Small intestine (tissue), 7 donors: Measurements from ENCODE around the gene FUT8. TPM values are rescaled to one million over a fixed set of nuclear protein-coding genes. Genes with fewer than 3 reads are reported as not detected.
"Not testable (repeated sequence)": the region's sequence is repeated elsewhere in the genome, so short reads cannot be mapped to it uniquely, and the experiment has no call there.

ENCODE experiments used
- DNase-seq, 2 donors: peaks; one replicate each; pipeline versions ENCODE4 v3.0.0 to v3.0.0-alpha.2; 2013
- FAIRE-seq: peaks from 2 replicates; lab custom pipeline; 2012; peaks lifted over from hg19 to GRCh38; lab: Jason Lieb, UNC
- H3K27ac ChIP-seq, 3 donors: one replicate each; pipeline ENCODE4 v1.5.1; 2013; ENCODE audit warnings: low read length in 2 of 3, mild to moderate bottlenecking in 2 of 3, control low read depth in 1 of 3, inconsistent platforms in 1 of 3, low read depth in 1 of 3, moderate library complexity in 1 of 3
- H3K27me3 ChIP-seq, 3 donors: one replicate each; pipeline ENCODE4 v1.6.1; 2013; ENCODE audit warnings: low read length in 3 of 3, inconsistent platforms in 1 of 3; ENCODE audit not compliant: control insufficient read depth in 3 of 3, insufficient read depth in 3 of 3
- H3K36me3 ChIP-seq, 3 donors: one replicate each; pipeline ENCODE4 v1.6.1; 2013; ENCODE audit warnings: low read length in 3 of 3, inconsistent platforms in 1 of 3, low read depth in 1 of 3, mild to moderate bottlenecking in 1 of 3, moderate library complexity in 1 of 3; ENCODE audit not compliant: control insufficient read depth in 3 of 3, insufficient read depth in 2 of 3
- H3K4me1 ChIP-seq, 3 donors: one replicate each; pipeline ENCODE4 v1.6.1; 2013; ENCODE audit warnings: low read length in 2 of 3, inconsistent platforms in 1 of 3, low read depth in 1 of 3, mild to moderate bottlenecking in 1 of 3, moderate library complexity in 1 of 3; ENCODE audit not compliant: control insufficient read depth in 3 of 3, insufficient read depth in 2 of 3
- H3K4me3 ChIP-seq, 3 donors: one replicate each; pipeline ENCODE4 v1.5.1; 2013; ENCODE audit warnings: low read length in 3 of 3, control low read depth in 1 of 3, inconsistent platforms in 1 of 3, low read depth in 1 of 3, mild to moderate bottlenecking in 1 of 3, moderate library complexity in 1 of 3
- H3K9me3 ChIP-seq, 2 donors: one replicate each; pipeline ENCODE4 v1.6.1; 2013; ENCODE audit warnings: low read depth in 1 of 2, low read length in 1 of 2; ENCODE audit not compliant: control insufficient read depth in 2 of 2, insufficient read depth in 1 of 2
- WGBS, 3 donors: extraction: QIAGEN DNeasy Blood & Tissue Kit; methylation state at CpG; one replicate each; pipeline ENCODE4 v1.1.7; 2013; 5-methylcytosine and 5-hydroxymethylcytosine counted together
- polyA plus RNA-seq, 4 donors: library from polyadenylated mRNA; stranded (reverse) in 3 of 4; unstranded in 1 of 4; fragments of 200-250 nt in 3 of 4; fragments of 120-200 nt in 1 of 4; gene quantifications; one replicate each; pipeline versions ENCODE4 v1.2.1 to v1.2.3, GENCODE V29; 2013
- donor health status: healthy with polysubstance abuse.
- donor health status: control.
- donor health status: control.
- donor health status: Bipolar disorder and iron deficiency.
- donor health status: healthy.

Gene FUT8
- polyA plus RNA-seq, 4 donors = 4.7 to 81.3 (median 28.6) TPM

- DNase-seq (no peak), FAIRE-seq (no peak)
- 33 to 56% (median 48%) methylated on average over 1 of the region's 1 CpG for WGBS, 3 donors
- peaks cover 0 to 6% (median 3%) of the 10 kb centered on the region in 3 donors for H3K36me3 ChIP-seq
- H3K9me3 ChIP-seq = peaks cover 0 to 2% of the 10 kb centered on the region in 2 donors
- no peak overlapping the region for H3K27ac ChIP-seq
- H3K4me3 ChIP-seq = no peak overlapping the region
- H3K27me3 ChIP-seq = no peaks in the 10 kb centered on the region
- no peaks in the 10 kb centered on the region for H3K4me1 ChIP-seq
Observed at GRCh38 chr14:65631040-65631439, 218.5 kb downstream of the FUT8 start.

GRCh38 chr14:65632487-65632886 lies 220.0 kb downstream of the FUT8 start:
- no peak for DNase-seq
- H3K4me1 ChIP-seq = no peaks in the 10 kb centered on the region
- H3K36me3 ChIP-seq = peaks cover 0 to 6% (median under 1%) of the 10 kb centered on the region in 3 donors
- no peak overlapping the region for H3K4me3 ChIP-seq
- WGBS, 3 donors = 95 to 100% (median 97%) methylated on average over 1 of the region's 1 CpG
- H3K27me3 ChIP-seq = no peaks in the 10 kb centered on the region
- FAIRE-seq = no peak
- no peak overlapping the region for H3K27ac ChIP-seq
- peaks cover 0 to under 1% of the 10 kb centered on the region in 2 donors for H3K9me3 ChIP-seq

GRCh38 chr14:65633666-65634065 lies 221.1 kb downstream of the FUT8 start:
- H3K27ac ChIP-seq, FAIRE-seq, H3K4me3 ChIP-seq, H3K27me3 ChIP-seq, H3K9me3 ChIP-seq, H3K4me1 ChIP-seq, DNase-seq, H3K36me3 ChIP-seq: not testable (repeated sequence)
- 99 to 100% (median 100%) methylated on average over 11 to 26 of the region's 26 CpGs for WGBS, 3 donors

DNA sequence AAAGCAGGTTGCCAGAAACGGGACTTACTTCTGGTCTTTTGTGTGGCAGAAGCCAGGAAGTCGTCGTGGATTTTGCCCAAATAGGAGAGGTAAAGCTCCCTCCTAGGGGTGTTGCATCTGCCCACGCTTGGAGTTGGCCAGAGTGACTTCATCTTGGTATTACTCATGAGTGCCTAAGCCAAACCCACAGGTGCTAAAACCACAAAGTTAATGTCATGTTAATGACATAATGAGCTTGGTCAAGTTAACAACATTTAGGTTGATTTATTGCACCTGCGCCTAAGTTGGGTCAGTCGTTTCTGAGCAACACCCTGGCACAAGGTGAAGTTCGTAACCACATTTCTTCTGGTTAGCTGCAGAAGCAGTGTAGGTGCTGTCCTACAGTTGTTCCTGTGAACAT lies 225.2 kb downstream of the FUT8 start:
- DNase-seq = peak in 1 of 2 donors; percentile 18
- no peak overlapping the region for H3K27ac ChIP-seq
- FAIRE-seq = no peak

DNA sequence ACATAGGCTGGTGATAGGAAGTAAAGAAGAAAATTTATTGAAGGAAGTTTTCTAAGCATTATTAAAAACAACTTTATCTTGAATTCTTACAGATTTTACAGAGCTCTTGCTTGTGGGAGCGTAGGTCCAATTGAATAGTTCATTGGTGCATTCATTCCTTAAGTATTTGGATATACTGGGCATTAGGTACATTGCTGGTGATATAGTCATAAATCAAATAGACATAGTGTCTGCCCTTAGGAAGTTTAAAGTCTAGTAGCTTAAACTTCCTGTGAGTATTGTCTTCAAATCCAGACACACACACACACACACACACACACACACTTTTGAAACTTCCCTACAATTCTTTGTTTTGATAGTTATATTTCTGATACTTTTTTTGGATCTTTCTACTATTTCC lies 226.7 kb downstream of the FUT8 start:
- 57 to 97% (median 85%) methylated on average over 1 of the region's 1 CpG for WGBS, 3 donors
- Histone ChIP-seq H3K4me3 (no peak overlapping the region), H3K9me3 (no peaks in the 10 kb centered on the region), H3K36me3 (no peaks in the 10 kb centered on the region), H3K27ac (no peak overlapping the region), H3K4me1 (peaks cover 0 to 2% (median 0%) of the 10 kb centered on the region in 3 donors), H3K27me3 (no peaks in the 10 kb centered on the region)
- no peak for FAIRE-seq
- peak in 1 of 2 donors; percentile 40 for DNase-seq

More for the DNA sequence above, 225.2 kb downstream of the FUT8 start:
- Histone ChIP-seq H3K4me1 (peaks cover 0 to 2% (median 0%) of the 10 kb centered on the region in 3 donors), H3K27me3 (no peaks in the 10 kb centered on the region), H3K36me3 (no peaks in the 10 kb centered on the region), H3K4me3 (no peak overlapping the region), H3K9me3 (no peaks in the 10 kb centered on the region)
- 66 to 72% (median 70%) methylated on average over 7 of the region's 7 CpGs for WGBS, 3 donors

DNA sequence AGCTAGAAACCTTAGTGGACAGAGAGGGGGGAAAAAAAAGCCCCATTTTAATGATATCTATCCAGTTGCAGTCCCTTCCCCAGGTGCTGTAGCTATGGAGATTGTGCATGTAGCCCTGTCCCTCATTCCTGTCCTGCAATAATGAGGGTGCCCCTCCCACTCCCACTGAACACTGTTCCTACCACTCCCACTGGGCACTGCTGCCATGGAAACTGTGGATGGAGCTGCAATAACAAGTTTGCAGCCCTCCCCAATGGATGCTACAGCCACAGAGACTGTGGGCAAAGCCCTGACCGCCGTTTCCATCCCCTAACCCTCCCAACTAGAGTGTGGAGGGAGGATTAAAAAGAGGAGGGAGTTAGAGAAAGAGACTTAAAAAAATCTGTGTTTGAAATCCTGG lies 238.3 kb downstream of the FUT8 start:
- no peak for DNase-seq
- Histone ChIP-seq H3K27ac (no peak overlapping the region), H3K36me3 (peaks cover 3 to 9% (median 5%) of the 10 kb centered on the region in 3 donors), H3K27me3 (no peaks in the 10 kb centered on the region), H3K4me3 (no peak overlapping the region), H3K9me3 (no peaks in the 10 kb centered on the region), H3K4me1 (no peaks in the 10 kb centered on the region)
- FAIRE-seq = no peak
- WGBS, 3 donors = 94 to 95% (median 95%) methylated on average over 2 of the region's 2 CpGs

- Histone ChIP-seq H3K27ac (no peak overlapping the region), H3K36me3 (peaks cover 0 to 4% (median 2%) of the 10 kb centered on the region in 3 donors), H3K9me3 (no peaks in the 10 kb centered on the region), H3K27me3 (no peaks in the 10 kb centered on the region), H3K4me1 (no peaks in the 10 kb centered on the region), H3K4me3 (no peak overlapping the region)
- FAIRE-seq (no peak), DNase-seq (no peak)
- WGBS, 3 donors = 95 to 100% (median 98%) methylated on average over 2 of the region's 2 CpGs
Observed at GRCh38 chr14:65656554-65656953, 244.0 kb downstream of the FUT8 start.

DNA sequence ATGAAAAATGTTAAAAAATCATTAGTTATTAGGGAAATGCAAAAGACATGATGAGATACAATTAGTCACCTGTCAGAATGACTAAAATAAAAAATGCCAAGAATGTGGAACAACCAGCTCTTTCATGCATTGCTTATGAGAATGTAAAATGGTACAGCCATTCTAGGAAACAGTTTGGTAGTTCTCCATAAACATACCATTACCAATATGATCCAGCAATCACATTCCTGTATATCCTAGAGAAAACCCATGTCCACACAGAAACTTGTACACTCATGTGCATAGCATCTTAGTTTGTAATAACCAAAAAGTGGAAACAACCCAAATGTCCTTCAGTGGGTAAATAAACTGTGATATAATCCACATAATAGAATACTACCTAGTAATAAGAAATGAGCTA lies 245.7 kb downstream of the FUT8 start:
- no peak overlapping the region for H3K4me3 ChIP-seq
- no peak for FAIRE-seq
- no peaks in the 10 kb centered on the region for H3K27me3 ChIP-seq
- no peaks in the 10 kb centered on the region for H3K9me3 ChIP-seq
- H3K4me1 ChIP-seq = no peaks in the 10 kb centered on the region
- no peak for DNase-seq
- no peaks in the 10 kb centered on the region for H3K36me3 ChIP-seq
- no peak overlapping the region for H3K27ac ChIP-seq

DNA sequence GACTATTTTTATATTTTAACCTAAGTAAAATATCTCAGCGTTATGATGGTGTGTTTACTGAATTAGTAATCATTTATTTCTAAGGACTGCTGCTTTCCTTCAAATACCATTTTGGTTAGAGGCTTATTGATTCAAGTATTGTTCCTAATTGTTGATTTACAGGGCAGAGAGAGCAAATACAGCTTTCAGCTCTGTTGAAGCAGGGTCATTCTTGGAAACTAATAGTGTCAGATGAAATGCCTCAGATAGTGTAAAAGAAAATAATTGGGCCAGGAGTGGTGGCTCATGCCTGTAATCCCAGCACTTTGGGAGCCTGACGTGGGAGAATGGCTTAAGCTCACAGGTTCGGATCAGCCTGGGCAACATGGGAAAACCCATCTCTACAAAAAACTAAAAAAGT lies 249.3 kb downstream of the FUT8 start:
- DNase-seq = no peak
- FAIRE-seq = no peak
- 87 to 93% (median 93%) methylated on average over 3 of the region's 3 CpGs for WGBS, 3 donors

More for the DNA sequence above, 249.3 kb downstream of the FUT8 start:
- H3K4me1 ChIP-seq = no peaks in the 10 kb centered on the region
- H3K36me3 ChIP-seq = no peaks in the 10 kb centered on the region
- no peak overlapping the region for H3K4me3 ChIP-seq
- no peaks in the 10 kb centered on the region for H3K9me3 ChIP-seq
- no peaks in the 10 kb centered on the region for H3K27me3 ChIP-seq
- no peak overlapping the region for H3K27ac ChIP-seq
